ENCODE measurements around the gene TRIM7. TPM values are rescaled to one million over a fixed set of nuclear protein-coding genes. Genes with fewer than 3 reads are reported as not detected.
"Not testable (repeated sequence)": the region's sequence is repeated elsewhere in the genome, so short reads cannot be mapped to it uniquely, and the experiment has no call there.

TRIM7 gene
- total RNA-seq, 1 experiment from 2014 or later, result not detected

DNA sequence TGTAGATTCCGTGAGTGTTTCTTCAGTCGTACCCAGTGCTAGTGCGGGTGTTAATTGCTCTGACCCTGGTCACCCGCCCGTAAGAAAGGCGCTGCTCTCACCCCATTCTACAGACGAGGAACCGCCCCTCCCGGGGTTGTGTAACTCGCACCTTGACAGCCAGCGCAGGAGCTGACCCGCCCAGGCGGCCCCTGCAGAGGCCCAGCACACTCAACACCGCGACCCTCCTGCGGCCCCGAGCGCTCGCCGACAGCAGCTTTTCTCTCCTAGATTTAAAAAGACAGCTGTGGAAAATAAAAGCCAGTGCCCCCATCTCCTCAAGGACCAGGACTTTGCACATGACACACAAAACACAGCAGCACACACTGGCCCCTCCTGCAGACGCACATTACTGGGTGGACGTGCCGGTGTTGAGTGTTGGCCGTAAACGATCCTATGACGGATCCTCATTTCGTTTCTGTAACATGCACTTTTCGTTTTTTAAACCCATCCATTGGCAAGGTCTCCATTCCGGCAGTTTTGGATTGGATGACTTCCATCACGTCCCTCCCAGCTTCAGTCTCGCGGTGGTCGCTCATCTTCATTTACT is 34.7 kb downstream of the TRIM7 start:
- no peak for DNase-seq
- H3K36me3 ChIP-seq (ENCODE audit: insufficient read depth, low read length), result no peaks in the 10 kb centered on the region
- no peak overlapping the region for H3K4me2 ChIP-seq (ENCODE audit: low read depth, low read length, poor library complexity, severe bottlenecking)
- no peaks in the 10 kb centered on the region for H3K79me2 ChIP-seq (ENCODE audit: low read length)
- H4K20me1 ChIP-seq (ENCODE audit: insufficient read depth, low read depth, low read length), result no peaks in the 10 kb centered on the region
- H3K27me3 ChIP-seq (ENCODE audit: low read length), result no peaks in the 10 kb centered on the region
- no peak overlapping the region for H3K9ac ChIP-seq (ENCODE audit: low read length)
- peaks cover 31% of the 10 kb centered on the region for H3K4me1 ChIP-seq (ENCODE audit: low read length)
- no peak overlapping the region for H3K4me3 ChIP-seq (ENCODE audit: low read length)
- H3K27ac ChIP-seq (ENCODE audit: low read length), result no peak overlapping the region
- H3K9me3 ChIP-seq (ENCODE audit: low read length), result no peaks in the 10 kb centered on the region
- H2AFZ ChIP-seq (ENCODE audit: low read length), result no peak overlapping the region
- H3K9me2 ChIP-seq (replicated peaks; ENCODE audit: insufficient read depth, low read length), result no peaks in the 10 kb centered on the region

DNA sequence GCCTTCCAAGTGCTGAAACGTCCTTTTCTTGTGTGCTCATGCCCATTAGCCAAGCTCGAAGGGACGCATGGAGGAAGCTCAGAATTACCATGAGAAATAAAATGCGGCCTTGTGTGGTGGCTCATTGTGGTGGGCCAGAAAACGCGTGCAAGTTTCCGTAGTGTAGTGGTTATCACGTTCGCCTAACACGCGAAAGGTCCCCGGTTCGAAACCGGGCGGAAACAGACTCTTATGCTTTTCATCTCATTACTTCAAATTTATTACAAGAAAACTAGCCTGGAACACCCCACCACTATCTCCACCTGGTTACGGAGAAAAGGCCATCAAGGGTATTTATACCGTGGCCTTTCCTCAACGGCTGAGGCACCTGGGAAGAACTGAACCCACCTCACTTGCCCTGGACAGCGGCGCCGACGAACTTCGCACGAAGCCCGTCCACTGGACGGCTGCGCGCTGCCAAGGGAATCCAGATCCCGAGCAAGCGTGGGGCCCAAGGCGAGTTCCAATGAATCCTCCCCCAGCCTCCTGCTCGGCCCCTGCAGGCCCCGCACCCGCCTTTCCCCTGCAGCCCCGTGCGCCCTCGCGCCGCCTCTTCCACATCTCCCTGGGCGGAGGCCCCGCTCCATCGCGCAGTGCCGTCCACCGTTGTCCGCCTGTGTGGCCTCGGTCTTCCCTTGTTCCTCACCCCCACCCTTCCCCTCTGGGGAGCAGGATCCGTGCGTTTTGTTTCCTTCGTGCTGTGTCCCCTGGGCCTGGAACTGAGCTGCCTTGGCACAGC is 35.3 kb downstream of the TRIM7 start:
- not testable (repeated sequence) for H3K27me3 ChIP-seq (ENCODE audit: low read length)

DNA sequence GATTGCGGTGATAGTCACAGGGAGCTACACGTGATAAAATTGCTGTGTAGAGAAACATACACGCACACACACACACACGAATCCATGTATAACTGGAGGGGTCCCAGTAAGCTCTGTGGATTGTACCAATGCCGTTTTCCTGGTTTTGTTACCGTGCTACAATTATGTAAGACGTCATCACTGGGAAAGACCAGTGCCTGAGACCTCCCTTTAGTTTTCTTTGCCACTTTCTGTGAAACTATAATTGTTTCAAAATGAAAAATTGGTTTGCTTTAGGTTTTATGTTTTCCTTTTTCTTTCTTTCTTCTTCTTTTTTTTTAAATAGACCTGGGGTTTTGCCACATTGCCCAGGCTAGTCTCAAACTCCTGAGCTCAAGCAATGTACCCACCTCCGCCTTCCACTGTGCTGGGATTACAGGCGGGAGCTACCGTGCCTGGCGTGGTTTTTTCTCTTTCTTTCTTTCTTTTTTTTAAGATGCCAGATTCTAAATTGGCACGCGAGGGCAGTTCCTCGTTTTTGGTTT is 36.3 kb downstream of the TRIM7 start:
- Histone ChIP-seq H3K79me2 (ENCODE audit: low read length) (no peaks in the 10 kb centered on the region), H3K27me3 (ENCODE audit: low read length) (no peaks in the 10 kb centered on the region), H3K4me1 (ENCODE audit: low read length) (peaks cover 31% of the 10 kb centered on the region), H3K9me3 (ENCODE audit: low read length) (no peaks in the 10 kb centered on the region), H4K20me1 (ENCODE audit: insufficient read depth, low read depth, low read length) (no peaks in the 10 kb centered on the region), H3K4me2 (ENCODE audit: low read depth, low read length, poor library complexity, severe bottlenecking) (peak overlapping the region; percentile 49), H3K27ac (ENCODE audit: low read length) (no peak overlapping the region), H2AFZ (ENCODE audit: low read length) (no peak overlapping the region), H3K36me3 (ENCODE audit: insufficient read depth, low read length) (no peaks in the 10 kb centered on the region), H3K9me2 (replicated peaks; ENCODE audit: insufficient read depth, low read length) (no peaks in the 10 kb centered on the region), H3K9ac (ENCODE audit: low read length) (no peak overlapping the region), H3K4me3 (ENCODE audit: low read length) (no peak overlapping the region)
- no peak for DNase-seq

More for the DNA sequence above, 35.3 kb downstream of the TRIM7 start:
- not testable (repeated sequence) for H3K4me2 ChIP-seq (ENCODE audit: low read depth, low read length, poor library complexity, severe bottlenecking); H3K9me3 ChIP-seq (ENCODE audit: low read length); H3K9me2 ChIP-seq (replicated peaks; ENCODE audit: insufficient read depth, low read length); H3K36me3 ChIP-seq (ENCODE audit: insufficient read depth, low read length); H4K20me1 ChIP-seq (ENCODE audit: insufficient read depth, low read depth, low read length); H3K27ac ChIP-seq (ENCODE audit: low read length); H3K9ac ChIP-seq (ENCODE audit: low read length); H3K4me3 ChIP-seq (ENCODE audit: low read length); H2AFZ ChIP-seq (ENCODE audit: low read length); H3K79me2 ChIP-seq (ENCODE audit: low read length)
- H3K4me1 ChIP-seq (ENCODE audit: low read length), result peaks cover 31% of the 10 kb centered on the region
- peak; percentile 75 for DNase-seq

DNA sequence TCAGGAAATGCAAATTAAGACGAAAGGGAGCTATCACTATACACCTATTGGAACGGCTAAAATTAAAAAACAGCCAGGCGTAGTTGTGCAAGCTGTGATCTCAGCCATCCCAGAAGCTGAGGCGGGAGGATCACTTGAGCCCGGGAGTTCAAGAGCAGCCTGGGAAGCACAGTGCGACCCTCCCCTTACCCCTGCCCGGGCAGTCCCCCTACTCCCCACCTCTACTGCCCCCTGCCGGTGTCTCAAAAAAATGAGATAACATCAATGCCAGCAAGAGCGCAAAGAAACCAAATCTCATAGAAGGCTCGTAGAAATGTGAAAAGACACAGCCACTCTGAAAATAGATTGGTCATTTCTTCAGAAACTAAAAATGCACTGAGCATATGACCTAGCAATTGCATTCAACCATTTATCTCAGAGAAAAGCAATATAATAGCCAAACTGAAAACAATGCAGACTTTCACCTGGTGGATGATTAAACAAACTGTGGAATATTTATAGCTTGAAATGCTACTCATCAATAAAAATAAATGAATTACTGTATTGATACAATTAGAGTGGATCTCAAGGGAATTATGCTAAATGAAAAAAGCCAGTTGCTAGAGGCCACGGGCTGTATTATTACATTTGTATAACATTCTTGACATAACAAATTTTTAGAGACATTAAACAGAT is 37.0 kb downstream of the TRIM7 start:
- no peak overlapping the region for H2AFZ ChIP-seq (ENCODE audit: low read length)
- peaks cover 26% of the 10 kb centered on the region for H3K4me1 ChIP-seq (ENCODE audit: low read length)
- H3K9ac ChIP-seq (ENCODE audit: low read length), result no peak overlapping the region
- peak overlapping the region; percentile 49 for H3K4me2 ChIP-seq (ENCODE audit: low read depth, low read length, poor library complexity, severe bottlenecking)
- no peaks in the 10 kb centered on the region for H3K9me3 ChIP-seq (ENCODE audit: low read length)
- H4K20me1 ChIP-seq (ENCODE audit: insufficient read depth, low read depth, low read length), result no peaks in the 10 kb centered on the region
- peak overlapping the region; percentile 27; the same call in 1 of the 2 replicates for H3K4me3 ChIP-seq (ENCODE audit: low read length)
- no peaks in the 10 kb centered on the region for H3K9me2 ChIP-seq (replicated peaks; ENCODE audit: insufficient read depth, low read length)
- no peaks in the 10 kb centered on the region for H3K27me3 ChIP-seq (ENCODE audit: low read length)
- no peak overlapping the region for H3K27ac ChIP-seq (ENCODE audit: low read length)
- DNase-seq, result peak; percentile 69
- no peaks in the 10 kb centered on the region for H3K36me3 ChIP-seq (ENCODE audit: insufficient read depth, low read length)
- H3K79me2 ChIP-seq (ENCODE audit: low read length), result no peaks in the 10 kb centered on the region

DNA sequence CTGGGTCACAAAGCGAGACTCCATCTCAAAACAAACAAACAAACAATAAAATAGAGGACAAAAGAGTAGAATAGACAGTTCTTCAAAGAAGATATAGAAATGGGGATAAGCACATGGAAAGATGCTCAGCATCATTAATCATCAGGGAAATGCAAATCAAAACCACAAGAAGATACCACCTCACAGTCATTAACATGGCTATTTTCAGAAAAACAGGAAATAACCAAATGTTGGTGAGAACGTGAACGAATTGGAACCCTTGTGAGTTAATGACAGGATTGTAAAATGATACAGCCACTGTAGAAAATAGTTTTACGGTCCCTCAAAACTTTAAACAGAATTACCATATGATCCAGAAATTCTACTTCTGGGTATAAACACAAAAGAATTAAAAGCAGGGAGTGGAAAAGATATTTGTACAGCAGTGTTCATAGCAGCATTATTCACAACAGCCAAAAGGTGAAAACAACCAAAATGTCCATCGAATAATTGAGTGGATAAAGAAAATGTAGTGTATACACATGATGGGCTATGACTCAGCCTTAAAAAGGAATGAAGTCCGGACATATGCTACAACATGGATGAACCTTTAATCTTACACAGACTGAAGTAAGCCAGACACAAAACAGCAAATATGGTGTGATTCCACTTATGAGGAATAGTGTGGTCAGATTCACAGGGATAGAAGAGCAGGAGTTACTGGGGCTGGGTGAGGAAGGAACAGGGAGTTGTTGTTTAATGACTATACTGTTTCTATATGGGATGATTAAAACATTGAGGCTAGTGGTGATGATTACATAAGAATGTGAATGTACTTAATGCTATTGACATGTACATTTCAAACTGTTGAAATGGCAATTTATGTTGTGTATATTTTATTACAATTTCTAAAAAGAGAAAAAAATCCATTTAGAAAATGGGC is 37.9 kb downstream of the TRIM7 start:
- no peak overlapping the region for H2AFZ ChIP-seq (ENCODE audit: low read length)
- no peaks in the 10 kb centered on the region for H3K27me3 ChIP-seq (ENCODE audit: low read length)
- peak overlapping the region; percentile 27; the same call in 1 of the 2 replicates for H3K4me3 ChIP-seq (ENCODE audit: low read length)
- no peaks in the 10 kb centered on the region for H3K9me2 ChIP-seq (replicated peaks; ENCODE audit: insufficient read depth, low read length)
- peak overlapping the region; percentile 49 for H3K4me2 ChIP-seq (ENCODE audit: low read depth, low read length, poor library complexity, severe bottlenecking)
- H3K9ac ChIP-seq (ENCODE audit: low read length), result no peak overlapping the region
- no peak overlapping the region for H3K27ac ChIP-seq (ENCODE audit: low read length)
- H3K9me3 ChIP-seq (ENCODE audit: low read length), result no peaks in the 10 kb centered on the region
- no peaks in the 10 kb centered on the region for H3K36me3 ChIP-seq (ENCODE audit: insufficient read depth, low read length)
- peak; percentile 65 for DNase-seq
- no peaks in the 10 kb centered on the region for H3K79me2 ChIP-seq (ENCODE audit: low read length)
- peaks cover 22% of the 10 kb centered on the region for H3K4me1 ChIP-seq (ENCODE audit: low read length)
- H4K20me1 ChIP-seq (ENCODE audit: insufficient read depth, low read depth, low read length), result no peaks in the 10 kb centered on the region

DNA sequence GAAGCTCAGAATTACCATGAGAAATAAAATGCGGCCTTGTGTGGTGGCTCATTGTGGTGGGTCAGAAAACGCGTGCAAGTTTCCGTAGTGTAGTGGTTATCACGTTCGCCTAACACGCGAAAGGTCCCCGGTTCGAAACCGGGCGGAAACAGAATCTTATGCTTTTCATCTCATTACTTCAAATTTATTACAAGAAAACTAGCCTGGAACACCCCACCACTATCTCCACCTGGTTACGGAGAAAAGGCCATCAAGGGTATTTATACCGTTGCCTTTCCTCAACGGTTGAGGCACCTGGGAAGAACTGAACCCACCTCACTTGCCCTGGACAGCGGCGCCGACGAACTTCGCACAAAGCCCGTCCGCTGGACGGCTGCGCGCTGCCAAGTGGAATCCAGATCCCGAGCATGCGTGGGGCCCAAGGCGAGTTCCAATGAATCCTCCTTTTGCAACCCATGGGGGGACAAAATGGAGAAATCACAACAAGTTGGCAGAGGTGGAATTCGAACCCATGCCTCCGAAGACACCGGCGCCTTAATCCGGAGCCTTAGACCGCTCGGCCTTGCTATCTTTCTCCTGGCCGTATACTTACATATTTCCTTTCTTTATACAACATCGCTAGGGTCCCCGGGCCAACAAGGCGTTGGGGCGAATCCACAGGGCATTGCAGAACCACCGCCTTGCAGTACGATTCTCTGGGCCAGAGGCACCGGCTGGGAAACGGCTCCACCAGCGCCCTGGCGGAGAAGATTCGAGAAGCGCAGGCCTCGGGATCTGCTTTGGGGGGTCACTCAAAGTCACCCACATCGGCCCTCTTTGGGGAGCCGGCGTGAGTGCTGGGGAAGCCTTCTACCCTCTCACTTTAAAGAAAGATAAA is 40.7 kb downstream of the TRIM7 start:
- H2AFZ ChIP-seq (ENCODE audit: low read length), result no peak overlapping the region
- no peak overlapping the region for H3K4me3 ChIP-seq (ENCODE audit: low read length)
- no peaks in the 10 kb centered on the region for H3K9me3 ChIP-seq (ENCODE audit: low read length)
- H3K9me2 ChIP-seq (replicated peaks; ENCODE audit: insufficient read depth, low read length), result no peaks in the 10 kb centered on the region
- DNase-seq, result no peak
- H3K36me3 ChIP-seq (ENCODE audit: insufficient read depth, low read length), result no peaks in the 10 kb centered on the region
- no peak overlapping the region for H3K4me2 ChIP-seq (ENCODE audit: low read depth, low read length, poor library complexity, severe bottlenecking)
- H3K27me3 ChIP-seq (ENCODE audit: low read length), result no peaks in the 10 kb centered on the region
- H3K9ac ChIP-seq (ENCODE audit: low read length), result no peak overlapping the region
- peaks cover 36% of the 10 kb centered on the region for H3K4me1 ChIP-seq (ENCODE audit: low read length)
- no peak overlapping the region for H3K27ac ChIP-seq (ENCODE audit: low read length)
- no peaks in the 10 kb centered on the region for H4K20me1 ChIP-seq (ENCODE audit: insufficient read depth, low read depth, low read length)
- H3K79me2 ChIP-seq (ENCODE audit: low read length), result no peaks in the 10 kb centered on the region

DNA sequence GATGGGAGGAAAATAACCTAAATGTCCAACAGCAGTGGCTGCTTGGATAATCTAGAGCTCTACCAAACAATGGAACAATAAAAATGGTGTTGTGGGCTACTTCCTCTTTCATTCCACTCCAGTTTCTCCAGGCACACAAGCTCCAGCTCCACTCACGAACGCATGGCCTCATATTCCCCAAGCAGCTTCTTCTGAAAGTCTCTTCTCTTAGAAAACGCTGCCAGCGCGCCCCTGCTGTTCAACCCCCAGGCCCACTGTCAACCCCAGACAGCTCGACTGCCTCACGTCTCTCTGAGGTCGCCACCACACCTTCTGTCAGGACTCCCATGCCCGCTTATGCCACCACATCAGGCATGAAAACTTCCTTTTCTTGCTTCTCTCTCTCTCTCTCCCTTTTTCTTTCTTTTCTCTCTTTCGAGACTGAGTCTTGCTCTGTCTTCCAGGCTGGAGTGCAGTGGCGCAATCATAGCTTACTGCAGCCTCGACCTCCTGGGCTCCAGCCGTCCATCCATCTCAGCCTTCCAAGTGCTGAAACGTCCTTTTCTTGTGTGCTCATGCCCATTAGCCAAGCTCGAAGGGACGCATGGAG is 41.4 kb downstream of the TRIM7 start:
- Histone ChIP-seq H2AFZ (ENCODE audit: low read length) (peak overlapping the region; percentile 67; the same call in 1 of the 2 replicates), H3K36me3 (ENCODE audit: insufficient read depth, low read length) (no peaks in the 10 kb centered on the region), H3K9me2 (replicated peaks; ENCODE audit: insufficient read depth, low read length) (no peaks in the 10 kb centered on the region), H3K9me3 (ENCODE audit: low read length) (no peaks in the 10 kb centered on the region), H3K27me3 (ENCODE audit: low read length) (no peaks in the 10 kb centered on the region), H4K20me1 (ENCODE audit: insufficient read depth, low read depth, low read length) (no peaks in the 10 kb centered on the region), H3K9ac (ENCODE audit: low read length) (no peak overlapping the region), H3K4me3 (ENCODE audit: low read length) (no peak overlapping the region), H3K79me2 (ENCODE audit: low read length) (no peaks in the 10 kb centered on the region), H3K4me1 (ENCODE audit: low read length) (peaks cover 35% of the 10 kb centered on the region), H3K27ac (ENCODE audit: low read length) (no peak overlapping the region), H3K4me2 (ENCODE audit: low read depth, low read length, poor library complexity, severe bottlenecking) (no peak overlapping the region)
- no peak for DNase-seq

All from Karpas-422 (cell line).